Activated T-helper 9 cell treated with anti-CD3 and anti-CD28 coated beads, Interleukin-2, amount 50 U/mL, for 16 hours (primary cell): ENCODE data around the gene MED27.

Source experiments
- DNase-seq: peaks from one replicate; pipeline ENCODE4 v3.0.0-alpha.2; 2020; ENCODE audit warnings: low read depth

Gene MED27

GRCh38 chr9:131997779-131998178 is 81.9 kb downstream of the MED27 start:
- DNase-seq = no peak

GRCh38 chr9:131997076-131997475 is 82.6 kb downstream of the MED27 start:
- no peak for DNase-seq

- DNase-seq = no peak
These were observed 84.3 kb downstream of the MED27 start for GRCh38 chr9:131995382-131995781.

- no peak for DNase-seq
These were observed 85.1 kb downstream of the MED27 start for GRCh38 chr9:131994364-131995125.

GRCh38 chr9:131992906-131993657 is 86.6 kb downstream of the MED27 start:
- DNase-seq = no peak

GRCh38 chr9:131987232-131987631 is 92.4 kb downstream of the MED27 start:
- no peak for DNase-seq

- no peak for DNase-seq
These were observed 93.1 kb downstream of the MED27 start for GRCh38 chr9:131986576-131986975.

GRCh38 chr9:131986089-131986488 is 93.6 kb downstream of the MED27 start:
- no peak for DNase-seq

GRCh38 chr9:131984564-131984963 is 95.1 kb downstream of the MED27 start:
- DNase-seq = no peak

GRCh38 chr9:131982671-131983239 is 96.9 kb downstream of the MED27 start:
- DNase-seq = no peak

- no peak for DNase-seq
These were observed 97.6 kb downstream of the MED27 start for GRCh38 chr9:131982102-131982501.

GRCh38 chr9:131981116-131981776 is 98.4 kb downstream of the MED27 start:
- no peak for DNase-seq

GRCh38 chr9:131980267-131981016 is 99.2 kb downstream of the MED27 start:
- DNase-seq = no peak

GRCh38 chr9:131977109-131977838 is 102.4 kb downstream of the MED27 start:
- no peak for DNase-seq

- DNase-seq = no peak
These were observed 103.2 kb downstream of the MED27 start for GRCh38 chr9:131976157-131977108.

GRCh38 chr9:131972889-131973288 is 106.8 kb downstream of the MED27 start:
- DNase-seq = no peak

GRCh38 chr9:131971482-131972074 is 108.1 kb downstream of the MED27 start:
- no peak for DNase-seq

GRCh38 chr9:131969469-131969989 is 110.1 kb downstream of the MED27 start:
- no peak for DNase-seq

GRCh38 chr9:131968632-131969031 is 111.0 kb downstream of the MED27 start:
- no peak for DNase-seq
